Left kidney (tissue), 8 donors: ENCODE data around the gene NKX6-1. TPM values are rescaled to one million over a fixed set of nuclear protein-coding genes. Genes with fewer than 3 reads are reported as not detected.
A peak's percentile ranks its signal among the peaks of the same experiment; 100 is the strongest.

ENCODE experiments used
- DNase-seq: peaks from one replicate; pipeline ENCODE4 v3.0.0-alpha.2; 2013
- long read RNA-seq, 8 donors: transcript quantifications; one replicate each; lab custom pipeline, GENCODE V29; 2026
- polyA plus RNA-seq: library from polyadenylated mRNA; unstranded; fragments of 120-200 nt; gene quantifications from one replicate; pipeline ENCODE4 v1.2.1, GENCODE V29; 2013; ENCODE audit not compliant: insufficient read length

The NKX6-1 gene
- 0.07 TPM for polyA plus RNA-seq
- long read RNA-seq, donor 1, partial matches to known transcripts, result 0 of 2 reads
- long read RNA-seq, donor 1, other reads (novel, unspliced or antisense), result 0 of 2 reads
- long read RNA-seq, donor 2, result 0 reads
- long read RNA-seq, donor 3, result 0 reads
- long read RNA-seq, donor 4, result 0 reads
- long read RNA-seq, donor 5, result 0 reads
- long read RNA-seq, donor 6, result 0 reads
- long read RNA-seq, donor 7, result 0 reads
- long read RNA-seq, donor 8, result 0 reads

GRCh38 chr4:84498935-84499623 is at the start of gene NKX6-1:
Gene NKX6-1 (minus strand): TSS chr4:84499292. CDS start chr4:84498228, 1,064 bp downstream.
- peak; percentile 71 for DNase-seq

DNA sequence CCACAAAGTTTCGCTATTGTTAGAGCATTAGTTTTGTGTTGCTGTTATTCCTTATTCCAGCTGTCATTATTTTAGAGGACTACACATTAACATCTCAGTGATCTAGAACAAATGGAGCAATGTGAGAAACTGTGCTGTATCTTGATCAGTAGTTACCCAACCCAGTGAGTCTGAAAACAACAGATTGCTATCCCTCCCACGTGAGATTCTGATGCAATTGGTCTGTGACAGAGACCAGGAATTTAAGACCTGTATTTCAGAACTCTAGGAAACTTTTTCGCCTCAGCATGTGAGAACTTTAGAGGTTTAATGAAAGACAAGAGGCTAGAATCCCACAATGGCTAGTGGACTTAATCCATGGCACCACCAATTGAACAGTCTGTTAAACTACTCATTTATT is 48.1 kb upstream of the NKX6-1 start:
- DNase-seq, result no peak

DNA sequence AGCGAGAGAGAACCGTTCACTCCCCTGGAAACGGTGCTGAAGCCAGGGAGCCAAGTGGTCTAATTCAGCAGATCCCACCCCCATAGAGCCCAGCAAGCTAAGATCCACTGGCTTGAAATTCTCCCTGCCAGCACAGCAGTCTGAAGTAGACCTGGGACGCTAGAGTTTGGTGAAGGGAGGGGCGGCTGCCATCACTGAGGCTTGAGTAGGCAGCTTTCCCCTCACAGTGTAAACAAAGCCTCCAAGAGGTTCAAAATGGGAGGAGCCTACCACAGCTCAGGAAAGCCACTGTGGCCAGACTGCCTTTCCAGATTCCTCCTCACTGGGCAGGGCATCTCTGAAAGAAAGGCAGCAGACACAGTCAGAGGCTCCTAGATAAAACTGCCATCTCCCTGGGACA is 46.0 kb upstream of the NKX6-1 start:
- DNase-seq, result no peak

GRCh38 chr4:84535901-84536300 is 36.8 kb upstream of the NKX6-1 start:
- DNase-seq, result no peak

DNA sequence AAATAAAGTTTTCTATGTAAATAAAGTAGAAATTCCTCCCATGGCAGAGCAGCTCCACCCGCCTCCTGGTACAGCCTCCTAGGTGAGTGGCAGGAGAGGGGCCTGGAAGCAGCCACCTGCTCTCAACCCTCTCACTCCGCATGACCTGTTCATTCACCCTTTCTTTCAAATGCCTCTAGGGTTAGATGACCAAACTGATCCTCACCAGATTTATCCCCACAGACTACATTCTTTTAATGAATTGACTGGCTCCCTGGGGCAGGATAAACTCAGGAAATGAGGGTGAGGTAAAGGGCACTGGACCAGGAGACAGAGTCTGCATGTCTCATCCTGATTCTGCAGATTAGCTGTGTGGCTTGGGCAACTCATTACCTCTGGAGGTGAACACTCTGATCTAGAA is 32.6 kb upstream of the NKX6-1 start:
- no peak for DNase-seq

DNA sequence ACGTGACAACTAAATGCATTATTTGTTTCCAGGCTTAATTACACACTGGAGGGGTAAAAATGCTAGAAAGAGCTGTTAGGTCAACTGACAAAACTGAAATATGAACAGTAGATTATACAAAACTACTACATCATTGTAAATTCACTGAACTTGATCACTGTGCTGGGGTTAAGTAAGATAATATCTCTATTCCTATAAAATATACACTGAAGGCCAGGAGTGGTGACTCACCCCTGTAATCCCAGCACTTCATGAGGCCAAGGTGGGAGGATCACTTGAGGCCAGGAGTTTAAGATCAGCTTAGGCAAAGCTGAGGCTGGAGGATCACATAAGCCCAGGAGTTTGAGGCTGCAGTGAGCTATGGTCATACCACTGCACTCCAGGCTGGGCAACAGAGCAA is 31.8 kb upstream of the NKX6-1 start:
- no peak for DNase-seq

DNA sequence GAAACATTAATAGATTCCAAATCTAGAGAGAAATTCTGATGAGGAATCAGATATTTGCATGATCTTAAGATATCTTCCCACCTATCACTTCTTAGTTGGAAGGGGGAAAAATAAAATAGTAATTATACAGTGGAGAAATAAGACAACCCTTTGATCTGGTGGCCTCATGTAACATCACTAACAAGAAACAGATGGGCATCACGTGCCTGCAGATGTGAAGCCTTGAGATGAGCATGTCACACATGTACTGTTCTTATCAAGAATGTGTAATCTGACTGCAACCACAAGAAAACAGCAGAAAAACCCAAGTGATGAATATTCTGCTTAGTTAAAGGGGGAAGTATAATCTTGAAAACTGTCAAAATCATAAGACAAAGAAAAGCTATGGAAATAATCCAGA is 31.4 kb upstream of the NKX6-1 start:
- DNase-seq, result no peak

DNA sequence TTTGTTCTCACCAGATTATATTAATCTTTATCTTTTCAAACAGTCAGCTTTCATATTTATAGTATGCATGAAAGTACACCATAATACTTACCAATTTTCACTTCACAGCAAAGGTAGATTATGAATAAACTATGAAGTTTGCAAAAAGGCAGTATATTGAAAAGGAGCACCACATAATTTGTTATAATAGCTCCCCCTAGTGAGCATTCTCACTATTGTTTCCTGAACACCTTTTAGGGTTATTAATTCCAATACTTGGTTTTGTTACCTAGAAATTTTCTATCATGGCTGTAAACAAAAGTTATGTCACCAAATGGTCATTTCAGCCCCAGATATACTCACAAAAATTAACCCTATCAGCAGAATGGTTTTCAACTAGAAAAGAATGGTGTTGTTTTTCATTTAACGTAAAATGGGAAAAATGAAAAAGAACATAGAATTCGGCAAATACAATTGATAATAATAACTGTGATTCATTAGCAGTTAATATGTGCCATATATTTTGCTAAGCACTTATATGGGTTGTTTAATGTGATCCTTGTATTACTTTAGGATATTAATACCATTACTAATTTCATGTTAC is 30.2 kb upstream of the NKX6-1 start:
- peak; percentile 21 for DNase-seq

DNA sequence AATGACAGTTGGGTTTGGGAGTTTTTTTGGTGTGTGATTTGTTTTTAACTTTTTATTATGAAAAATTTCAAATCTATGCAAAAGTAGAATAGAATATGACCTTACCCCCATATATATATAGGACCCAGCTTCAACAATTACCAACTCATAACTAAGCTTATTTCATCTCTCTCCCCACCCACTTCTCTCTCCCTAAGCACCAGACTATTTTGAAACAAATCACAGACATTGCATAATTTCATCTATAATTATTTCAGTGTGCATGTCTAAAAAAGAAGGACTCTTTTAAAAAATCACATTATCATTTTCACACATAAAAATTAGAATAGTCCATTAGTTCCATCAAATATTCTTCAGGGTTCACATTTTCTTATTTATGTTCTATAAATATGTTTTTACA is 28.3 kb upstream of the NKX6-1 start:
- no peak for DNase-seq

DNA sequence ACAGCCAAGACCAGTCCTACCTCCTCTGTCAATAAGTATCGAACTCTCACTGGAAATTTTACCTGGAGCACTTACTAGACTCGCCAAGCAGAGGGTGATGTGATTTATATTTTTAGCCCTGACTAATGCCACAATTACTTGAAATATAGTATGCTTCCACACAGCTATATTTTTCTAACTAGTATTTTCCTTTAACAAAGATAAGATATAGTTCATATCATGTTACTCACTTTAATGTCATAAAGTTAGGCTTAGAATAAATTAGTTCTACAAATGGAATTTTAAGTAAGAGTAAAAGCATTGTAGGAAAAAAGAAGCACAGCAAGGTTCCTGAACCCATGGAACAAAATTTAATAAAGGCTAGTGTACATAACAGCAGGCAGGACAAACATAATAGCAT is 16.0 kb upstream of the NKX6-1 start:
- DNase-seq, result no peak

- DNase-seq, result no peak
Measured at GRCh38 chr4:84512277-84512676, 13.2 kb upstream of the NKX6-1 start.

GRCh38 chr4:84511703-84512102 is 12.6 kb upstream of the NKX6-1 start:
- DNase-seq, result no peak

DNA sequence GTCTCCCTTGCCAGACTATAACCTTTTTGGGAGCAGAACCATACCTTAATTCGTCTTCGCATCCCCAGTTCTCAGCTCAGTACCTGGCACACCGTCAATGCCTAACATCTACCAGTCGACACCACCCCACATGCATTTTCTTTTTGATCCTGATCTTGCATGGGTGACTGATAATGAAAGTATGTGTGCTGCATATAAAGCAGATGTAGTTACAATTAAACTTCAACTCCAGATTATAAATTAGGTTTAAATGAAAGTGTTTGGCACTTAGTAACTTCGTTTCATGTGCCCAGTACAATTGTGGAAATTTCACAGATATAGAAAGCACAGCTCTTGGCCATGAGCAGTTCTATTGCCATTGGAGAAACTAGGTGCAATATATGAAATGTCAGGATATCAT is 8.8 kb upstream of the NKX6-1 start:
- no peak for DNase-seq

DNA sequence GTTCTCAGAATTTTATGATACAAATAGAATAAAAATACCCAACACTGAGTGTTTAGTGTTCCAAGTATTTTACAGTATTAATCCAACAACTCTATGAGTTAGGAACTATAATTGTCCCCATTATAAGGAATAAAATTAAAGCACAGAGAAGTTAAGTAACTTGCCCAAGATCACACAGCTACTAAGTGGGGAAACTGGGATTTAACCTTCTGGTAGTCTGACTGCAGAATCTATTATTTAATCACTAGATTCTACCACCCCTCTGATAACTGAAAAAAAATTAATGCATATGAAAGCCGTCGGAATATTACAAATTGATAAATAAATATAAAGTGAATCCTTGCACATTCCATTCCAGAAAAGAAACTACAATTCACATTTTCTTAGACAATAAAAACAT is 5.7 kb upstream of the NKX6-1 start:
- no peak for DNase-seq

GRCh38 chr4:84503495-84504437 is 4.7 kb upstream of the NKX6-1 start:
- DNase-seq, result peak; percentile 87

GRCh38 chr4:84502955-84503373 is 3.9 kb upstream of the NKX6-1 start:
- no peak for DNase-seq

DNA sequence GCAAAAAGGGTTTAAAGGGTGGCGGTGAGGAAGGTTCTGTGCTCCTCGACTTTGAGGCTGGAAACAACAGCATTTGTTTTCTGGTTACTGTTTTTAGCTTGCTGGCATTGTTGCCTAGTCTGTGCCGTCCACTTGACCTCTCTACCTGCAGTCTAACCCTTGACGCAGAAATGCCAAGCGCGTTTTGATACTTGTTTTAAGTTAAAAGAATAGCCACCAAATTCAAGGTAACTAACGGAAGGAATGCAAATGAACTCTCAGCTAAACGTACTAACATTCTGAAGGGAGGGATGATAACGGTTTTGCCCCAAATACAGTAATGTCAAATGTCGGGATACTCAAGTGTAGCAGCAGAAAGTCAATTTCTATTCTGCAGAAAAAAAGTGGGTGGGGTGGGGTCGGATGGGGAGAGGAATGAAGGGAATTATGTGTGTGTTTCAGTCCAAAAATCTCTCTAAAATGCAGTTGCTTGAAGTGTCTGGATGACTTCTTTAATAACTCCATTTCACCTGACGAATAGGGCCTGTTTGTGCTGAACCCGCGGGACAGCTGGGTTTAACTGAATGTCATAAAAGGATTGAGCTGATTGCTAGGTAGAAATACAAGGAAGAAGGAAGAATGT is 3.4 kb upstream of the NKX6-1 start:
- DNase-seq, result no peak

GRCh38 chr4:84501721-84502267 is 2.7 kb upstream of the NKX6-1 start:
- DNase-seq, result no peak

GRCh38 chr4:84501202-84501503 is 2.1 kb upstream of the NKX6-1 start:
- no peak for DNase-seq

GRCh38 chr4:84500386-84501201 is 1.5 kb upstream of the NKX6-1 start:
- no peak for DNase-seq

GRCh38 chr4:84499624-84499982 is 511 bp upstream of the NKX6-1 start:
- no peak for DNase-seq
